DND-41 (cell line): ENCODE data around the gene GPATCH2L.

Experiments
- ATAC-seq: fragments of 200-7000 bp; cut with Tn5 transposase; 3 replicates; pipeline ENCODE4 v1.9.1; 2021; ENCODE audit warnings: low read depth; ENCODE audit not compliant: insufficient read depth
- DNase-seq: peaks from one replicate; pipeline ENCODE4 v3.0.0-alpha.2; 2020
- H2AFZ ChIP-seq: 2 replicates; pipeline ENCODE4 v1.6.0; 2012; ENCODE audit warnings: low read depth, low read length
- H3K27ac ChIP-seq: 2 replicates; pipeline ENCODE4 v1.5.1; 2012; ENCODE audit warnings: low read length, inconsistent platforms
- H3K27me3 ChIP-seq: fragments of 200-600 bp; sonication (generic); 2 replicates; pipeline ENCODE4 v1.6.0; 2012; ENCODE audit warnings: low read length, mild to moderate bottlenecking, inconsistent platforms; ENCODE audit not compliant: insufficient read depth, poor library complexity
- H3K36me3 ChIP-seq: 2 replicates; pipeline ENCODE4 v1.5.1; 2012; ENCODE audit warnings: low read length, inconsistent platforms; ENCODE audit not compliant: insufficient read depth
- H3K4me1 ChIP-seq: 2 replicates; pipeline ENCODE4 v1.5.1; 2012; ENCODE audit warnings: mild to moderate bottlenecking, low read length; ENCODE audit not compliant: insufficient read depth
- H3K4me2 ChIP-seq: 2 replicates; pipeline ENCODE4 v1.6.0; 2012; ENCODE audit warnings: mild to moderate bottlenecking, moderate library complexity, low read length, inconsistent platforms; ENCODE audit not compliant: insufficient read depth
- H3K4me3 ChIP-seq, 2 experiments: fragments of 200-600 bp in 1 of 2; shearing (Covaris generic) in 1 of 2; 2 replicates each; pipeline ENCODE4 v1.5.1; 2012 to 2016; ENCODE audit warnings: inconsistent platforms in 2 of 2, low read length in 2 of 2, mild to moderate bottlenecking in 2 of 2, low read depth in 1 of 2, moderate library complexity in 1 of 2
- H3K79me2 ChIP-seq: 2 replicates; pipeline ENCODE4 v1.6.0; 2012; ENCODE audit warnings: low read length, inconsistent platforms; ENCODE audit not compliant: insufficient read depth
- H3K9ac ChIP-seq: 2 replicates; pipeline ENCODE4 v1.6.0; 2012; ENCODE audit warnings: low read depth, mild to moderate bottlenecking, inconsistent platforms, low read length, moderate library complexity
- H3K9me3 ChIP-seq: 2 replicates; pipeline ENCODE4 v1.5.1; 2012; ENCODE audit warnings: low read length, moderate library complexity, mild to moderate bottlenecking, inconsistent platforms; ENCODE audit not compliant: insufficient read depth, severe bottlenecking
- H4K20me1 ChIP-seq: 2 replicates; pipeline ENCODE4 v1.6.0; 2012; ENCODE audit warnings: low read length; ENCODE audit not compliant: insufficient read depth
- EZH2 ChIP-seq: IDR thresholded peaks from 3 replicates; pipeline ENCODE4 v1.6.1; 2012; ENCODE audit warnings: borderline replicate concordance, low read depth, mild to moderate bottlenecking, moderate library complexity, low read length, inconsistent platforms; ENCODE audit not compliant: severe bottlenecking
- TF ChIP-seq, protein P1 (sequence below): IDR thresholded peaks from 2 replicates; pipeline ENCODE4 v1.5.1; 2012; ENCODE audit warnings: borderline replicate concordance, low read length, moderate library complexity, mild to moderate bottlenecking; ENCODE audit not compliant: poor library complexity, severe bottlenecking; ENCODE audit errors: extremely low read depth

The GPATCH2L gene

DNA sequence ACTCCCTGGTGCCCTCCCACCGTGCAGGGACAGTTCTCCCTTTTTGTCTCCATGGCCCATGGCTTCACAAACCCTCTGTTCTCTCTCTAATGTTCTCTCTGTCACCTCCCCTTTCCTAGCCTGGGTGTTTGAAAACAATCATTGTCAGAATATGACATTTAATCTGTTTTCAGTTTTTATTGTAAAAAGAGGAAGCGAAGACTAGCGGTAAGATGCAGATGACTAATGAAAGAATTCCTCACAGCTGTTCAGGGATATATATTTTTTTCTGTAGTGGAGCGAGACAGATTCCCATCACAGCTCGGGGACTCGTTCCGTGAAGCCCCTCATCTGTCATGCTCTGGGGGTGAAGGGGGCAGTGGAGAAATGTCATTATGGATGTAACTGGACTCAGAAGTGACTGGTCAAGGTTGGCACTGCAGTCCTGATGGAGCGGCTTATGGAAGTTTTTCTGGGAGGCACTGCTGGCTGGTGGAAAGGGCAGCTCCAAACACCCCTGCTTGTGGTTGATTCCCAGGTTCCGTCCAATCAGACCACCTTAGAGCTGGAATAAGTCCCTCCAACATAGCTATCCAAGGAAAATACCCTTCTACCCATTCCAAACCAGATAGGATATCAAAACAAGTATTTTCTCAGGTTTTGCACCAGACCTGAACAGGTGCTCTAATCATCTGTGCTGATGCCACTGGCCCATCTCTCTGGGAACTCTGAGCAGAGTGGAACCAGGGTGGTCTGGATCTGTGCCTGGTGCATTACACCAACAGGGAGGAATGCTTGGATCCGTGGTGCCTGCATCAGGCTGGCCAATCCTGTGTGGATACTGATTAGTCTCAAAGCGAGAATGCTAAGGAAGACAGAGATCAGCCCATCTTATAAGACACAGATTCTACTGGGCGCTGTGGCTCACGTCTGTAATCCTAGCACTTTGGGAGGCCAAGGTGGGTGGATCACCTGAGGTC, 84.7 kb downstream of the GPATCH2L start:
- Histone ChIP-seq H3K27me3 (no peaks in the 10 kb centered on the region), H2AFZ (no peak overlapping the region), H3K4me1 (no peaks in the 10 kb centered on the region), H3K4me3 (no peak overlapping the region), H3K9ac (no peak overlapping the region), H4K20me1 (no peaks in the 10 kb centered on the region), H3K79me2 (no peaks in the 10 kb centered on the region), H3K27ac (no peak overlapping the region), H3K4me2 (no peak overlapping the region), H3K36me3 (no peaks in the 10 kb centered on the region; the same call in 1 of the 2 replicates), H3K9me3 (no peaks in the 10 kb centered on the region)
- no peak for DNase-seq
- TF ChIP-seq, protein P1, sequence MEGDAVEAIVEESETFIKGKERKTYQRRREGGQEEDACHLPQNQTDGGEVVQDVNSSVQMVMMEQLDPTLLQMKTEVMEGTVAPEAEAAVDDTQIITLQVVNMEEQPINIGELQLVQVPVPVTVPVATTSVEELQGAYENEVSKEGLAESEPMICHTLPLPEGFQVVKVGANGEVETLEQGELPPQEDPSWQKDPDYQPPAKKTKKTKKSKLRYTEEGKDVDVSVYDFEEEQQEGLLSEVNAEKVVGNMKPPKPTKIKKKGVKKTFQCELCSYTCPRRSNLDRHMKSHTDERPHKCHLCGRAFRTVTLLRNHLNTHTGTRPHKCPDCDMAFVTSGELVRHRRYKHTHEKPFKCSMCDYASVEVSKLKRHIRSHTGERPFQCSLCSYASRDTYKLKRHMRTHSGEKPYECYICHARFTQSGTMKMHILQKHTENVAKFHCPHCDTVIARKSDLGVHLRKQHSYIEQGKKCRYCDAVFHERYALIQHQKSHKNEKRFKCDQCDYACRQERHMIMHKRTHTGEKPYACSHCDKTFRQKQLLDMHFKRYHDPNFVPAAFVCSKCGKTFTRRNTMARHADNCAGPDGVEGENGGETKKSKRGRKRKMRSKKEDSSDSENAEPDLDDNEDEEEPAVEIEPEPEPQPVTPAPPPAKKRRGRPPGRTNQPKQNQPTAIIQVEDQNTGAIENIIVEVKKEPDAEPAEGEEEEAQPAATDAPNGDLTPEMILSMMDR = no peak
- TF ChIP-seq EZH2 = no peak
- ATAC-seq = no peak

DNA sequence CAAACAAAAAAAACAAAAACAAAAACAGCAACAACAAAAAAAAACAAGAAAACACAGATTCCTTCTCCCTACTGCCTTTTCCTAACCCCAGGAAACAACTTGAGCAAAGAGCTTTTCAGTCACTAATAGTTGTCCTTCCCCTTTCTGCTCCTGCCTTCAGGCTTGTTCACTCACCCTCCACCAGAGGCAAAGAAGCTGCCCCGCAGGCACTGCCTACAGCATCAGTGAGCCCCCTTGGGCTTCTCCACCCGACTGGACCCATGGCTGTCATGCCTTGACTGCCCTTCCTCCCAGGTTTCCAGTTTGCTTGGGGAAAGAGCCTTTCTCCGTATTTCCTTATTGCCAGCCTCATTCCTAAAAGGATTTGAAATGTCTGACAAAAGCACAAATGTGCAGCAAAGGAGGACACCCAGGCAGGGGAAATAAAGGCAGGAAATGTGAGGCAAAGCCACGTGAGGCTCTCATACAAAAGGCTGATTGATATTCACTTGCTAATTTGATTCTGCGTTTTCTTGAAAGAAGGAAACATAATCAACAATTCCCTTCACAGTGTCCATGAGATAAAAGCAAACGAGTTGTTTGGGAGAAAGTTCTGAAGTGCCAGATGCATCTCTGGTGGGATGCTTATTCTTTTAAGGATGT, 85.7 kb downstream of the GPATCH2L start:
- no peak overlapping the region for H3K4me2 ChIP-seq
- no peaks in the 10 kb centered on the region for H3K4me1 ChIP-seq
- no peaks in the 10 kb centered on the region for H4K20me1 ChIP-seq
- no peak overlapping the region for H3K4me3 ChIP-seq
- no peak overlapping the region for H3K9ac ChIP-seq
- DNase-seq = no peak
- no peak for TF ChIP-seq EZH2
- TF ChIP-seq, protein P1 = no peak
- no peaks in the 10 kb centered on the region; the same call in 1 of the 2 replicates for H3K36me3 ChIP-seq
- H3K27ac ChIP-seq = no peak overlapping the region
- H2AFZ ChIP-seq = no peak overlapping the region
- H3K79me2 ChIP-seq = no peaks in the 10 kb centered on the region
- H3K27me3 ChIP-seq = no peaks in the 10 kb centered on the region
- ATAC-seq = no peak
- peaks cover 1% of the 10 kb centered on the region for H3K9me3 ChIP-seq

DNA sequence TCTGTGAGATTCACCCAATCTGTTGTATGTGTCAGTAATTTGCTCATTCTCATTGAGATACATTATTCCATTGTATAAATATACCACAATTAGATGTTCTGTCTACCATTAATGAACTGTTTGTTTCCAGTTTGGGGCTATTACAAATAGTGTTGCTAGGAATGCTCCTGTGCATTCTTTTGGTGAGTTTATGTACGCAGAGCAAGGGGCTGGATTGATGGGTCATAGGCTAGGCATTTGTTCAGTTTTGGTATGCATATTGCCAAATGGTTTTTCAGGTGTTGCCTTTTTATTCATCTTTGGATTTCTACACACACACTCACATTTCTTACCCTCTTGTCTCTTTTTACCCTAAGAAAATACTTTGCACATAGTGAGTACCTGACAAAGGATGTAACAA, 93.4 kb downstream of the GPATCH2L start:
- H3K9ac ChIP-seq = no peak overlapping the region
- H3K4me2 ChIP-seq = no peak overlapping the region
- DNase-seq = no peak
- no peak overlapping the region for H2AFZ ChIP-seq
- H3K36me3 ChIP-seq = no peaks in the 10 kb centered on the region
- H3K79me2 ChIP-seq = no peaks in the 10 kb centered on the region
- no peak for TF ChIP-seq EZH2
- TF ChIP-seq, protein P1 = no peak
- no peaks in the 10 kb centered on the region for H4K20me1 ChIP-seq
- H3K27ac ChIP-seq = no peak overlapping the region
- H3K4me3 ChIP-seq = no peak overlapping the region
- H3K9me3 ChIP-seq = peaks cover 4% of the 10 kb centered on the region
- no peaks in the 10 kb centered on the region for H3K4me1 ChIP-seq
- ATAC-seq = no peak
- no peaks in the 10 kb centered on the region for H3K27me3 ChIP-seq
